Lower lobe of right lung (tissue), 2 donors: ENCODE measurements around the gene GMDS. TPM values are rescaled to one million over a fixed set of nuclear protein-coding genes. Genes with fewer than 3 reads are reported as not detected.
A peak's percentile ranks its signal among the peaks of the same experiment; 100 is the strongest.

Experiments used
- ATAC-seq, 2 donors: fragments of 200-7000 bp; cut with Tn5 transposase; one replicate each; pipeline ENCODE4 v1.9.1; 2020 to 2022; ENCODE audit warnings: mild to moderate bottlenecking in 2 of 2, moderate library complexity in 2 of 2
- DNase-seq: peaks from one replicate; pipeline ENCODE4 v3.0.0-alpha.2; 2020
- H3K27ac ChIP-seq: fragments of 200-600 bp; one replicate; pipeline ENCODE4 v1.8.0; 2022
- H3K27me3 ChIP-seq: fragments of 200-600 bp; one replicate; pipeline ENCODE4 v1.8.0; 2022; ENCODE audit warnings: low read depth
- H3K36me3 ChIP-seq: fragments of 200-600 bp; one replicate; pipeline ENCODE4 v1.8.0; 2022; ENCODE audit warnings: mild to moderate bottlenecking
- H3K4me1 ChIP-seq: fragments of 200-600 bp; one replicate; pipeline ENCODE4 v1.8.0; 2022
- H3K4me3 ChIP-seq: fragments of 200-600 bp; one replicate; pipeline ENCODE4 v1.8.0; 2022; ENCODE audit warnings: mild to moderate bottlenecking
- H3K9me3 ChIP-seq: fragments of 200-600 bp; one replicate; pipeline ENCODE4 v1.8.0; 2022
- CTCF ChIP-seq: fragments of 200-600 bp; IDR thresholded peaks from one replicate; pipeline ENCODE4 v1.8.0; 2022; ENCODE audit warnings: antibody characterized with exemption, mild to moderate bottlenecking
- intact Hi-C: fragments of 100-400 bp; cut with DNase I; formaldehyde crosslinking; loops from one replicate; pipeline ENCODE4 v1.11.0; 2022
- total RNA-seq: library from RNA; stranded (reverse); fragmentation: NEBNext Ultra II Directional; extraction: Animal tissue kit (Norgen Biotek cat#: 25700); gene quantifications from one replicate; pipeline ENCODE4 v1.2.1, GENCODE V29; 2021
- donor health status: DM: no; HTN: yes; CAD: no; lungs with severe emphysema.

The GMDS gene
- total RNA-seq, 1 donor from 2014 or later, result 12.7 TPM

GRCh38 chr6:1789092-1789491 is 456.3 kb downstream of the GMDS start:
- no peak for TF ChIP-seq CTCF
- intact Hi-C loops, result no loop called here
- Histone ChIP-seq H3K4me3 (no peak overlapping the region), H3K36me3 (no peaks in the 10 kb centered on the region), H3K27ac (no peak overlapping the region), H3K9me3 (no peaks in the 10 kb centered on the region), H3K27me3 (no peaks in the 10 kb centered on the region), H3K4me1 (peaks cover 11% of the 10 kb centered on the region)
- DNase-seq (no peak), ATAC-seq (no peak)

- intact Hi-C loops, result no loop called here
- no peaks in the 10 kb centered on the region for H3K36me3 ChIP-seq
- H3K4me1 ChIP-seq, result peaks cover 11% of the 10 kb centered on the region
- TF ChIP-seq CTCF, result no peak
- no peak overlapping the region for H3K27ac ChIP-seq
- ATAC-seq (no peak), DNase-seq (no peak)
- no peak overlapping the region for H3K4me3 ChIP-seq
- H3K27me3 ChIP-seq, result no peaks in the 10 kb centered on the region
- no peaks in the 10 kb centered on the region for H3K9me3 ChIP-seq
Observed at GRCh38 chr6:1787894-1788293, 457.5 kb downstream of the GMDS start.

GRCh38 chr6:1786455-1787453 is 458.7 kb downstream of the GMDS start:
- no peak for DNase-seq
- intact Hi-C loops, result no loop called here

GRCh38 chr6:1784422-1784884 is 461.0 kb downstream of the GMDS start:
- Histone ChIP-seq H3K9me3 (no peaks in the 10 kb centered on the region), H3K36me3 (no peaks in the 10 kb centered on the region), H3K27me3 (no peaks in the 10 kb centered on the region), H3K4me3 (no peak overlapping the region), H3K4me1 (peaks cover 11% of the 10 kb centered on the region), H3K27ac (no peak overlapping the region)
- intact Hi-C loops, result no loop called here
- TF ChIP-seq CTCF, result no peak
- peak; percentile 21 to 46 for ATAC-seq
- DNase-seq, result no peak

More at GRCh38 chr6:1786455-1787453, 458.7 kb downstream of the GMDS start:
- TF ChIP-seq CTCF, result no peak
- Histone ChIP-seq H3K4me1 (peaks cover 11% of the 10 kb centered on the region), H3K9me3 (no peaks in the 10 kb centered on the region), H3K4me3 (no peak overlapping the region), H3K27me3 (no peaks in the 10 kb centered on the region), H3K27ac (no peak overlapping the region), H3K36me3 (no peaks in the 10 kb centered on the region)
- ATAC-seq, result no peak

- ATAC-seq (no peak), DNase-seq (no peak)
- H3K27me3 ChIP-seq, result no peaks in the 10 kb centered on the region
- no peaks in the 10 kb centered on the region for H3K9me3 ChIP-seq
- no peak overlapping the region for H3K4me3 ChIP-seq
- no peak for TF ChIP-seq CTCF
- no peaks in the 10 kb centered on the region for H3K36me3 ChIP-seq
- no peak overlapping the region for H3K27ac ChIP-seq
- intact Hi-C loops, result no loop called here
- peaks cover 11% of the 10 kb centered on the region for H3K4me1 ChIP-seq
Observed at GRCh38 chr6:1781817-1782184, 463.6 kb downstream of the GMDS start.
